ENCODE measurements around the gene PIK3C3. TPM values are rescaled to one million over a fixed set of nuclear protein-coding genes. Genes with fewer than 3 reads are reported as not detected.

The PIK3C3 gene
- polyA plus RNA-seq, 1 donor from 2014 or later: 42.9 TPM

- H2AFZ ChIP-seq (ENCODE audit: low read depth, low read length): no peak overlapping the region
- H3K4me2 ChIP-seq (ENCODE audit: low read length): no peak overlapping the region
- no peak overlapping the region for H3K4me3 ChIP-seq (ENCODE audit: low read length)
- no peak overlapping the region for H3K27ac ChIP-seq (ENCODE audit: low read length)
- no peaks in the 10 kb centered on the region for H4K20me1 ChIP-seq (ENCODE audit: insufficient read depth)
- H3F3A ChIP-seq (ENCODE audit: insufficient read depth, low read length, poor library complexity, severe bottlenecking): no peaks in the 10 kb centered on the region
- H3K9me2 ChIP-seq (ENCODE audit: insufficient read depth, low read length): no peaks in the 10 kb centered on the region
- TF ChIP-seq MXI1 (conservative IDR thresholded peaks at IDR 0.05; ENCODE audit: poor library complexity, severe bottlenecking) (no peak), POLR2AphosphoS5 (IDR thresholded peaks at IDR 0.05) (no peak), EZH2 (IDR thresholded peaks at IDR 0.05; ENCODE audit: borderline replicate concordance, insufficient read depth, low read length, poor library complexity, severe bottlenecking) (no peak)
- H3K79me2 ChIP-seq (replicated peaks; ENCODE audit: insufficient read depth, low read length): no peaks in the 10 kb centered on the region
- H3K9me3 ChIP-seq (ENCODE audit: low read length): no peaks in the 10 kb centered on the region
- H3K27me3 ChIP-seq (ENCODE audit: insufficient read depth, low read depth, low read length): no peaks in the 10 kb centered on the region
- H3K9ac ChIP-seq (ENCODE audit: low read length): no peak overlapping the region
- H3K36me3 ChIP-seq (ENCODE audit: insufficient read depth, low read length): no peaks in the 10 kb centered on the region
Observed at GRCh38 chr18:42112657-42113420, 157.8 kb downstream of the PIK3C3 start.

GRCh38 chr18:42113529-42114191, 158.6 kb downstream of the PIK3C3 start:
- Histone ChIP-seq H3K27ac (ENCODE audit: low read length) (peak overlapping the region; percentile 15), H3K4me2 (ENCODE audit: low read length) (no peak overlapping the region), H3K27me3 (ENCODE audit: insufficient read depth, low read depth, low read length) (no peaks in the 10 kb centered on the region)

More at GRCh38 chr18:42113529-42114191, 158.6 kb downstream of the PIK3C3 start:
- Histone ChIP-seq H3K4me3 (ENCODE audit: low read length) (no peak overlapping the region), H3K79me2 (replicated peaks; ENCODE audit: insufficient read depth, low read length) (no peaks in the 10 kb centered on the region), H3K36me3 (ENCODE audit: insufficient read depth, low read length) (no peaks in the 10 kb centered on the region), H3K9me2 (ENCODE audit: insufficient read depth, low read length) (no peaks in the 10 kb centered on the region), H3K9me3 (ENCODE audit: low read length) (no peaks in the 10 kb centered on the region), H2AFZ (ENCODE audit: low read depth, low read length) (no peak overlapping the region), H4K20me1 (ENCODE audit: insufficient read depth) (no peaks in the 10 kb centered on the region), H3F3A (ENCODE audit: insufficient read depth, low read length, poor library complexity, severe bottlenecking) (no peaks in the 10 kb centered on the region), H3K9ac (ENCODE audit: low read length) (peak overlapping the region; percentile 14)
- TF ChIP-seq REST (IDR thresholded peaks at IDR 0.05; ENCODE audit: borderline replicate concordance): no peak

Data from neural cell (in vitro differentiated cells).